Spinal cord (tissue), 10 donors: Measurements from ENCODE around the gene COQ9. TPM values are rescaled to one million over a fixed set of nuclear protein-coding genes. Genes with fewer than 3 reads are reported as not detected.
"Not testable (repeated sequence)": the region's sequence is repeated elsewhere in the genome, so short reads cannot be mapped to it uniquely, and the experiment has no call there.

ENCODE experiments used
- DNase-seq, 6 donors: peaks; one replicate each; pipeline versions ENCODE4 v3.0.0 to v3.0.0-alpha.2; 2013 to 2015; ENCODE audit warnings: low spot score in 6 of 6, low read depth in 4 of 6
- H3K27ac ChIP-seq: one replicate; pipeline ENCODE4 v1.5.1; 2013; ENCODE audit warnings: low read depth, low read length, control low read depth
- H3K27me3 ChIP-seq: one replicate; pipeline ENCODE4 v1.6.1; 2013; ENCODE audit warnings: low read length; ENCODE audit not compliant: control insufficient read depth, insufficient read depth
- H3K36me3 ChIP-seq: one replicate; pipeline ENCODE4 v1.6.1; 2013; ENCODE audit warnings: low read length; ENCODE audit not compliant: control insufficient read depth, insufficient read depth
- H3K4me1 ChIP-seq: one replicate; pipeline ENCODE4 v1.6.1; 2013; ENCODE audit warnings: low read length; ENCODE audit not compliant: control insufficient read depth, insufficient read depth
- H3K4me3 ChIP-seq: one replicate; pipeline ENCODE4 v1.5.1; 2013; ENCODE audit warnings: low read depth, low read length, control low read depth
- H3K9me3 ChIP-seq: one replicate; pipeline ENCODE4 v1.6.1; 2013; ENCODE audit warnings: low read length; ENCODE audit not compliant: control insufficient read depth, insufficient read depth
- WGBS: methylation state at CpG from one replicate; pipeline ENCODE4 v1.1.5; 2013; ENCODE audit warnings: missing lambda C conversion rate; ENCODE audit not compliant: insufficient coverage; 5-methylcytosine and 5-hydroxymethylcytosine counted together
- long read RNA-seq, 4 donors: transcript quantifications; one replicate each; lab custom pipeline, GENCODE V29; 2026
- polyA plus RNA-seq, 2 donors: library from polyadenylated mRNA; unstranded; fragments of 120-200 nt; gene quantifications; one replicate each; pipeline ENCODE4 v1.2.1, GENCODE V29; 2013; ENCODE audit not compliant: insufficient read length in 2 of 2
- total RNA-seq, 2 donors: library from RNA; depleted of rRNA in 1 of 2; stranded (reverse); fragments of 120-200 nt in 1 of 2; fragments of >200 nt in 1 of 2; gene quantifications; one replicate each; pipeline versions ENCODE4 v1.2.3 to v1.2.4, GENCODE V29; 2013 to 2014
- donor health status: healthy.

The COQ9 gene, protein sequence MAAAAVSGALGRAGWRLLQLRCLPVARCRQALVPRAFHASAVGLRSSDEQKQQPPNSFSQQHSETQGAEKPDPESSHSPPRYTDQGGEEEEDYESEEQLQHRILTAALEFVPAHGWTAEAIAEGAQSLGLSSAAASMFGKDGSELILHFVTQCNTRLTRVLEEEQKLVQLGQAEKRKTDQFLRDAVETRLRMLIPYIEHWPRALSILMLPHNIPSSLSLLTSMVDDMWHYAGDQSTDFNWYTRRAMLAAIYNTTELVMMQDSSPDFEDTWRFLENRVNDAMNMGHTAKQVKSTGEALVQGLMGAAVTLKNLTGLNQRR
- total RNA-seq (10 to 100 TPM; 35.2 to 79.2 TPM), polyA plus RNA-seq (10 to 100 TPM; 69.2 to 75.6 TPM)
- long read RNA-seq, donor 1, transcript COQ9-201 (9 exons, 1,677 nt) = major isoform, 20 of 118 reads
- long read RNA-seq, donor 1, partial matches to known transcripts = 78 of 118 reads
- long read RNA-seq, donor 1, other reads (novel, unspliced or antisense) = 8 of 118 reads
- long read RNA-seq, donor 2, transcript COQ9-201 (9 exons, 1,677 nt) = major isoform, 6 of 13 reads
- long read RNA-seq, donor 2, partial matches to known transcripts = 0 of 13 reads
- long read RNA-seq, donor 2, other reads (novel, unspliced or antisense) = 0 of 13 reads
- long read RNA-seq, donor 3, transcript COQ9-201 (9 exons, 1,677 nt) = major isoform, 13 of 25 reads
- long read RNA-seq, donor 3, partial matches to known transcripts = 5 of 25 reads
- long read RNA-seq, donor 3, other reads (novel, unspliced or antisense) = 0 of 25 reads
- long read RNA-seq, donor 4, transcript COQ9-216 (4 exons, 1,118 nt) = minor isoform, 7 of 40 reads
- long read RNA-seq, donor 4, transcript COQ9-201 (9 exons, 1,677 nt) = major isoform, 27 of 40 reads
- long read RNA-seq, donor 4, partial matches to known transcripts = 0 of 40 reads
- long read RNA-seq, donor 4, other reads (novel, unspliced or antisense) = 0 of 40 reads

DNA sequence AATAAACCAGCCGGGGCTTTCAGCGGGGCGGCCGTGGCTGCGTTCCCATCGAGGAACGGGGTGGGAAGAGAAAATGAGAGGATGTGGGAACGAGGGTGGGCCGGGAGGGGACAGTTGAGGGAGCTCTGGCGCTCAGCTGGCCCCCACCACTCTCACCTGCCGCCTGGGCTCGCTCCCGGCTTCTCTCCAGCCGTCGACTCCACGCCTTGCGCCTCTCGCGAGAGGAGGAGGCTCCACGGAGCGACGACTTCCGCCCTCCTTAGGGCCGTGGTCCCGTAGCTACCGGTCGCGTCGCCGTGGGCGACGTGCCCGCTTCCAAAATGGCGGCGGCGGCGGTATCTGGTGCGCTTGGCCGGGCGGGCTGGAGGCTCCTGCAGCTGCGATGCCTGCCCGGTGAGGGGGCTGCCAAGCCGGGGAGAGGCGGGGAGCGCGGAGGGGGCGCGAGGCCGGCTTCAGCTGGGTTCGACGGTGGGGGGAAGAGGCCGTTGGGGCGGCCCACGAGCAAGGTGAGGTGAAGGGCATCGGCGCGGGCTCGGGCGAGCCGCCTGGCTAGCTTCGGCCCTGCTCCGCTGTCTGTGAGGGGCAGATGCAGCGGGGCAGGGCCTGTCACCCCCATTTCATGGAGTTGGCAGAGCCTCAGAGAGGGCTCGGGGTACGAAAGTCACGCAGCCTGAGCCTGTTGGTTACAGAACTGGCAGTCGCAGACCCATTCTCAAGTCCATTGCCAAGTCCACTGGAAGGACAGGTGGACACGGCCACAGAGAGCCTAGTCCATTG lies at the start of gene COQ9, which contains the start of gene CIAPIN1:
Gene COQ9, plus strand, starts transcription at position 294 of the 777 bp plus-strand sequence. Its CDS starts 27 bp downstream, at position 321.
Gene CIAPIN1, minus strand, starts transcription at position 200 of the 777 bp plus-strand sequence. CDS start 6,457 bp downstream, outside the sequence.
- H3K27me3 ChIP-seq = no peaks in the 10 kb centered on the region
- H3K4me1 ChIP-seq = peaks cover 19% of the 10 kb centered on the region
- H3K9me3 ChIP-seq = no peaks in the 10 kb centered on the region
- peaks cover 13% of the 10 kb centered on the region for H3K36me3 ChIP-seq
- peak; percentile 81 to 98 (median 88) for DNase-seq
- WGBS = under 1% methylated on average over 66 of the region's 68 CpGs
- H3K27ac ChIP-seq = peak within 1 kb of the TSS; percentile 78
- peak within 1 kb of the TSS; percentile 95 for H3K4me3 ChIP-seq

DNA sequence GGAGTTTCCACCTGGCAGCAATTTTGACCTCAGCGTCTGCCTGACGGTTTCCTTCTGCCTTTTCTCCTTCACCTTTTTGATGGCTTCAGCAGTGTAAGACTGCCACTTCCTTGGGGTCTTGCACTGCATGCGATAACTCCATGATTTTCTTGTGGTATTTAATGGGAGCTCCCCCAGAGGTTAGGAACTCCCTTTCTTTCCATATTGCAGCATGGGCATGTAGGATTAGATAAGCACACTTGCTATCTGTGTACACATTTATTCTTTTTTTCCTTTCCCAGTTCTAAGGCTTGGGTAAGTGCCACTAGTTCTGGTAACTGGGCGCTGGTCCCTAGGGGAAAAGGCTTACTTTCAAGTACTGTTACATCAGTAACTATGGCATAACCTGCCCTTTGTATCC lies 49.8 kb upstream of the COQ9 start:
- H3K4me3 ChIP-seq, H3K36me3 ChIP-seq, H3K27me3 ChIP-seq, H3K4me1 ChIP-seq, H3K9me3 ChIP-seq, H3K27ac ChIP-seq, DNase-seq: not testable (repeated sequence)
- 100% methylated on average over 1 of the region's 4 CpGs for WGBS

DNA sequence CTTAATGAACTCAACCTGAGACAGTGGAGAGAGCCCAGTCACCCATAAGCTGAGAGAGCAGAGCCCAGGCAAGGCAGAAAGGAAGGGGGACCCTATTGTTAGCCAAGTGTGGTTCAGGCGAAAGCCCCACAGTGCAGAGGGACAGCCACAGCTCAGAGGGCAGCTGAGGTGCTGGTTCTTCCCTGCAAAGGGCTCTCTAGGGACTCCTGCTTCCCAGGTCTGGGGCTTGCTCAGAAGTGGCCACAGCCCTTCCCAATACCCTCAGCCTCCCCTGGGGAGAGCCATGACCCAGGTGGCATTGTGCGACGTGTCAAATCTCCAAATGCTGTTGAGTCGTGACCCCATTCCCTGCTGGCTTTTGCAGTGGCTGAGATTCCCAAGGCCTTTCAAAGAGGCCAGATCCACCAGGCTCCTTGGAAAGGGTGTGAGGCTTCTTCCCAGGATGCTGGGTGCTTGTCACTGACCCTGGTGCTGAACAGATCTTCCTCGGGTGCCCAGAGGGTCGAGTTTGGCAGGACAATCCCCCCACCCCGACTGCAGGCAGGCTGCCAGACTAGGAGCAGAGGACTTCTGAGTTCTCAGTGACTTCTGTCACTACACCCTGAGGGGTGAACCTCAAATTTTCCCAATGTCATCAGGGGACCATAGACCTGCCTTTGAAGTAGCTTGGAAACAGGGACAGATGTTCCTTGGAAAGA lies 45.2 kb upstream of the COQ9 start:
- 44% methylated on average over 7 of the region's 7 CpGs for WGBS
- no peak overlapping the region for H3K4me3 ChIP-seq
- no peak overlapping the region for H3K27ac ChIP-seq

DNA sequence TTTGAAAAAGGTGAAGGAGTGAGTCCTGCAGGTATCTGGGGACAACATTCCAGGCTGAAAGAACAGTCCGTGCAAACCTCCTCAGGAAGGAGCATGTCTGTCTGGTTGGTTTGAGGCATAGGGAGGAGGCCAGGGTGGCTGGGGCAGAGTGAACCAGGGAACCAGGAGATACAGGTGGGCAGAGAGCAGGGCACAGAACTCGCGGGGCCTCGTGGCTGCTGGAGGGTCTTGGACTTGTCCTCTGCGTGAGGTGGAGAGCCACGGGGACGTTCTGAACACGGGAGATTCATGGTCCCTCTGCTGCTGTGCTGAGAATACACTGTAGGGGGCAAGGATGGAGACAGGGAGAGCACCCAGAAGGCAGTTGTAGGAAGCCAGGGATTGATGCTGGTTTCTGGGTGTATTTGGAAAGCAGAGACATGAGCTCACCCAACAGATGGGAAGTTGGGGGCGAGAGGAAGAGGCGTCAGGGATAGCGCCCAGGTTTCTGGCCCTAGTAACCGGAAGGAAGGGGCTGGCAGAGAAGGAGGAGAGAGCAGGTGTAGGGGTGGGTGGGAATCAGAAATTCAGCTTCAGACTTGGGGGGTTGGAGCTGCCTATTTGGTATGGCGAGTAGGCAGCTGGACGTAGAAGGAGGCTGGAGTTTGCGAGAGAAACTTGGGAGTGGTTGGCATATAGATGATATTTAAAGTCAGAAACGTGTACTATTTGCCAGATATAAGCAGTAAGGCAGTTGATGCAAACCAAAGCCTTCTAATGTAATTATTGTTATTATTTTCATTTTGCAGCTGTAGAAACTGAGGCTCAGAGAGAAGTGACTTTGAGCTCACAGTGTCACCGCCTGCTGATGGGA lies 43.1 kb upstream of the COQ9 start, which contains the start of gene CCL17:
Gene CCL17, plus strand, starts transcription at position 803 of the 853 bp plus-strand sequence. CDS start 9,166 bp downstream, outside the sequence.
- WGBS = 80% methylated on average over 15 of the region's 17 CpGs
- Histone ChIP-seq H3K27me3 (no peaks in the 10 kb centered on the region), H3K9me3 (no peaks in the 10 kb centered on the region), H3K4me3 (no peak within 1 kb of the TSS), H3K4me1 (no peaks in the 10 kb centered on the region), H3K27ac (no peak within 1 kb of the TSS), H3K36me3 (no peaks in the 10 kb centered on the region)
- DNase-seq = no peak

More for the DNA sequence above, 45.2 kb upstream of the COQ9 start:
- no peaks in the 10 kb centered on the region for H3K4me1 ChIP-seq
- H3K9me3 ChIP-seq = no peaks in the 10 kb centered on the region
- no peaks in the 10 kb centered on the region for H3K27me3 ChIP-seq
- no peaks in the 10 kb centered on the region for H3K36me3 ChIP-seq
- DNase-seq = no peak

DNA sequence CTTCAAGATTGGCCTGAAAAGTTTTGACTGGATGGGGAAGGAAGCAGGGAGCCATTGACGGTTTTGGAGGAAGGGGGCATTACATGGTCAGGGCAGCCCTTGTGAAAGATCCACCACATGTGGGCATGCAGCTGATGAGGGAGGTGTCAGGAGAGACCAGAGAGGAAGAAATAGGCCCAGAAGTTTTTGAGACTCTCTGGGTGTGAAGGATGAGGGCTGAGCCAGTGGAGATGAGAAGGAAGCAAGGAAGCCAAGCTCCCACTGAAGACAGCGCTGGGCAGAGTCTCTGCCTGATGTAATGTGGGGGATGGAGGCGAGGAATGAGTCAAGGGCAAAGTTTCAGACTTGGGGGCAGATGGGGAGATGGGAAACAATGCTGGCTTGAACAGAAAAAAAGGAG lies 42.2 kb upstream of the COQ9 start:
- 80% methylated on average over 3 of the region's 3 CpGs for whole genome bisulfite sequencing
- no peaks in the 10 kb centered on the region for H3K36me3 ChIP-seq
- DNase-seq = no peak

DNA sequence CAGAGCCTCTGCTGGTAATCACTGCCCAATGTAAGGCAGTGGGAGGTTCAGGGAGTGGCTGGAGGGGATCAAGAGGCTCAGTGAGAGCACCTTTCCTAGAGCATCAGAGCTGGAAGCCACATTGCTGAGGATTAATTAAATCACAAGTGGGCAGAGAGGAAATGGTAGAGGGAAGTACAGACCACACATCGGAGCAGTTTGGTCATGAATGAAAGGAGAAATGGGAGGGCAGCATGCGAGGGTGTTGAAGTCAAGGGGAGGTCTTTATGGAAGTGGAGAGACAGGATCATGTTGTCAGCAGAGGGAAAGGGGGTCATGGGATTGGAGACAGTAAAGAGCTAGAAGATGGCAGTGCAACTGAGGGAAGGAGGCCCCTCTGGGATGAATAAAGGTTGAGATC lies 40.4 kb upstream of the COQ9 start:
- 85% methylated on average over 2 of the region's 2 CpGs for WGBS
- Histone ChIP-seq H3K9me3 (no peaks in the 10 kb centered on the region), H3K27ac (no peak overlapping the region), H3K27me3 (no peaks in the 10 kb centered on the region), H3K36me3 (no peaks in the 10 kb centered on the region), H3K4me3 (no peak overlapping the region), H3K4me1 (peaks cover 13% of the 10 kb centered on the region)
- no peak for DNase-seq

More for the DNA sequence above, 42.2 kb upstream of the COQ9 start:
- no peak overlapping the region for H3K27ac ChIP-seq
- H3K27me3 ChIP-seq = no peaks in the 10 kb centered on the region
- peaks cover 2% of the 10 kb centered on the region for H3K4me1 ChIP-seq
- no peaks in the 10 kb centered on the region for H3K9me3 ChIP-seq
- no peak overlapping the region for H3K4me3 ChIP-seq

DNA sequence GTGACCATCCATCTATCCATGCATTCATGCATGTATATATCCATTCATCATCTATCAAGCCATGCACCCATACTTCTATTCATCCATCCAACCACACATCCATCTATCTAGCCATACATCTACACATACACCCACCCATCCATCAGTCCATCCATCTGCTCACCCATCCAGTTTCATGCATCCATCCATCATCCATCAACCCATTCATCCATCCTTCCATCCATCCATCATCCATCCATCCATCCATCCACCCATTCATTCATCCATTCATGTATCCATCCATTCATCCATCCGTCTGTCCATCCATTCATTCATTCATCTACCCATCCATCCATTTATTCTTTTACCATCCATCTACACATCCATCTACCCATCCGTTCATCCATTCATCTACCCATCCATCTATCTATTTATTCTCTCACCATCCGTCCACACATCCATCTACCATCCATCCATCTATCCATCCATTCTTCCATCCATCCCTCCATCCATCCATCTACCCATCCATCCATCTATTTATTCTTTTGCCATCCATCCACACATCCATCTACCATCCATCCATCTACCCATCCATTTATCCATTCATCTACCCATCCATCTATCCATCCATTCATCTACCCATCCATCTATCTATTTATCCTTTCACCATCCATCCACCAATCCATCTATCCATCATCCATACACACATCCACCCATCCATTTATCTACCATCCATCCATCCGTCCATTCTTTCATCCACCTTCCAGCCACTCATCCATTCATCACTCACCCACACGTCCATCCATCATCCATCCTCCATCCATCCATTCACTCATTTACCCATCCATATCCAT lies 39.5 kb upstream of the COQ9 start:
- no peak overlapping the region for H3K27ac ChIP-seq
- no peaks in the 10 kb centered on the region for H3K36me3 ChIP-seq
- no peak overlapping the region for H3K4me3 ChIP-seq
- 91% methylated on average over 5 of the region's 5 CpGs for WGBS
- H3K4me1 ChIP-seq = peaks cover 16% of the 10 kb centered on the region
- no peaks in the 10 kb centered on the region for H3K9me3 ChIP-seq
- DNase-seq = no peak
- H3K27me3 ChIP-seq = no peaks in the 10 kb centered on the region
